Karpas-422 (cell line): ENCODE results near the gene ERC1. TPM values are rescaled to one million over a fixed set of nuclear protein-coding genes. Genes with fewer than 3 reads are reported as not detected.
"Not testable (repeated sequence)": the region's sequence is repeated elsewhere in the genome, so short reads cannot be mapped to it uniquely, and the experiment has no call there.

Source experiments
- DNase-seq: peaks from one replicate; pipeline ENCODE4 v3.0.0-alpha.2; 2015
- H2AFZ ChIP-seq: fragments of 200-600 bp; sonication (generic); 2 replicates; pipeline ENCODE4 v1.6.1; 2014; ENCODE audit warnings: antibody characterized with exemption, low read length, mixed read lengths
- H3K27ac ChIP-seq: fragments of 200-600 bp; sonication (generic); 2 replicates; pipeline ENCODE4 v1.5.1; 2014; ENCODE audit warnings: mild to moderate bottlenecking, low read length, moderate library complexity
- H3K27me3 ChIP-seq: fragments of 200-600 bp; sonication (generic); 2 replicates; pipeline ENCODE4 v1.6.1; 2014; ENCODE audit warnings: low read length, mixed read lengths
- H3K36me3 ChIP-seq: fragments of 200-600 bp; sonication (generic); 2 replicates; pipeline ENCODE4 v1.6.1; 2014; ENCODE audit warnings: low read length, mixed read lengths; ENCODE audit not compliant: insufficient read depth
- H3K4me1 ChIP-seq: fragments of 200-600 bp; sonication (generic); 2 replicates; pipeline ENCODE4 v1.6.1; 2014; ENCODE audit warnings: mild to moderate bottlenecking, low read length, mixed read lengths
- H3K4me2 ChIP-seq: fragments of 200-600 bp; sonication (generic); 2 replicates; pipeline ENCODE4 v1.6.1; 2014; ENCODE audit warnings: low read length, low read depth, mild to moderate bottlenecking; ENCODE audit not compliant: poor library complexity, severe bottlenecking
- H3K4me3 ChIP-seq: fragments of 200-600 bp; sonication (generic); 2 replicates; pipeline ENCODE4 v1.5.1; 2014; ENCODE audit warnings: mild to moderate bottlenecking, antibody characterized with exemption, low read length, mixed read lengths
- H3K79me2 ChIP-seq: fragments of 200-600 bp; sonication (generic); 2 replicates; pipeline ENCODE4 v1.6.1; 2014; ENCODE audit warnings: mild to moderate bottlenecking, low read length, mixed read lengths
- H3K9ac ChIP-seq: fragments of 200-600 bp; sonication (generic); 2 replicates; pipeline ENCODE4 v1.6.0; 2014; ENCODE audit warnings: low read length
- H3K9me2 ChIP-seq: fragments of 200-600 bp; sonication (generic), shearing (Covaris generic); replicated peaks from 2 replicates; pipeline ENCODE4 v1.6.0; 2014; ENCODE audit warnings: mild to moderate bottlenecking, low read length, moderate library complexity; ENCODE audit not compliant: insufficient read depth
- H3K9me3 ChIP-seq: fragments of 300-700, 200-600 bp; sonication (generic); 2 replicates; pipeline ENCODE4 v1.6.1; 2014; ENCODE audit warnings: low read length, mixed read lengths
- H4K20me1 ChIP-seq: fragments of 200-600 bp; sonication (generic); 2 replicates; pipeline ENCODE4 v1.6.1; 2014; ENCODE audit warnings: mild to moderate bottlenecking, antibody characterized with exemption, low read length, low read depth; ENCODE audit not compliant: insufficient read depth
- total RNA-seq: library from RNA; depleted of rRNA; stranded (reverse); fragments of >200 nt; shearing (Covaris generic); gene quantifications from 2 replicates; pipeline ENCODE4 v1.2.3, GENCODE V29; 2014; ENCODE audit warnings: low replicate concordance

ERC1 gene
- total RNA-seq, 1 experiment from 2014 or later = 20.3 TPM

- H3K4me1 ChIP-seq, H3K4me2 ChIP-seq, H3K4me3 ChIP-seq, H3K27ac ChIP-seq, H3K27me3 ChIP-seq, H3K9ac ChIP-seq, H3K36me3 ChIP-seq, H2AFZ ChIP-seq, H3K9me3 ChIP-seq, H3K9me2 ChIP-seq, DNase-seq, H4K20me1 ChIP-seq: not testable (repeated sequence)
- H3K79me2 ChIP-seq = peaks cover 89% of the 10 kb centered on the region
Measured at GRCh38 chr12:1099618-1100017, 108.6 kb downstream of the ERC1 start.

- no peaks in the 10 kb centered on the region for H3K9me3 ChIP-seq
- DNase-seq = no peak
- H3K4me2 ChIP-seq = no peak overlapping the region
- H3K4me3 ChIP-seq = no peak overlapping the region
- H3K9ac ChIP-seq = no peak overlapping the region
- H3K79me2 ChIP-seq = peaks cover 75% of the 10 kb centered on the region
- no peak overlapping the region for H3K27ac ChIP-seq
- H3K36me3 ChIP-seq = no peaks in the 10 kb centered on the region
- no peaks in the 10 kb centered on the region for H3K9me2 ChIP-seq
- no peak overlapping the region for H2AFZ ChIP-seq
- H3K27me3 ChIP-seq = no peaks in the 10 kb centered on the region
- peaks cover 9% of the 10 kb centered on the region for H3K4me1 ChIP-seq
- H4K20me1 ChIP-seq = no peaks in the 10 kb centered on the region
Measured at GRCh38 chr12:1102115-1102514, 111.1 kb downstream of the ERC1 start.

- no peak overlapping the region for H3K9ac ChIP-seq
- H3K4me3 ChIP-seq = no peak overlapping the region
- H3K27ac ChIP-seq = no peak overlapping the region
- H3K9me2 ChIP-seq = no peaks in the 10 kb centered on the region
- H3K27me3 ChIP-seq = no peaks in the 10 kb centered on the region
- H3K4me2 ChIP-seq = no peak overlapping the region
- H4K20me1 ChIP-seq = no peaks in the 10 kb centered on the region
- peaks cover 71% of the 10 kb centered on the region for H3K79me2 ChIP-seq
- no peak for DNase-seq
- H3K9me3 ChIP-seq = no peaks in the 10 kb centered on the region
- H3K4me1 ChIP-seq = peaks cover 17% of the 10 kb centered on the region
- H2AFZ ChIP-seq = no peak overlapping the region
- H3K36me3 ChIP-seq = no peaks in the 10 kb centered on the region
Measured at GRCh38 chr12:1102791-1103450, 111.9 kb downstream of the ERC1 start.

- Histone ChIP-seq H3K4me3 (no peak overlapping the region), H3K27ac (no peak overlapping the region), H4K20me1 (no peaks in the 10 kb centered on the region), H3K9me2 (no peaks in the 10 kb centered on the region), H3K4me2 (no peak overlapping the region), H3K27me3 (no peaks in the 10 kb centered on the region), H3K36me3 (no peaks in the 10 kb centered on the region), H3K9me3 (no peaks in the 10 kb centered on the region), H3K4me1 (peaks cover 24% of the 10 kb centered on the region), H3K79me2 (peaks cover 71% of the 10 kb centered on the region), H2AFZ (no peak overlapping the region), H3K9ac (no peak overlapping the region)
- no peak for DNase-seq
Measured at GRCh38 chr12:1103632-1104031, 112.6 kb downstream of the ERC1 start.

GRCh38 chr12:1104088-1104800 is 113.2 kb downstream of the ERC1 start:
- H3K36me3 ChIP-seq = no peaks in the 10 kb centered on the region
- H3K4me3 ChIP-seq = no peak overlapping the region
- H3K27ac ChIP-seq = no peak overlapping the region
- H3K9me3 ChIP-seq = no peaks in the 10 kb centered on the region
- H4K20me1 ChIP-seq = no peaks in the 10 kb centered on the region
- no peaks in the 10 kb centered on the region for H3K27me3 ChIP-seq
- no peak for DNase-seq
- peaks cover 70% of the 10 kb centered on the region for H3K79me2 ChIP-seq
- no peak overlapping the region for H2AFZ ChIP-seq
- no peak overlapping the region for H3K9ac ChIP-seq
- H3K4me2 ChIP-seq = no peak overlapping the region
- peaks cover 27% of the 10 kb centered on the region for H3K4me1 ChIP-seq
- no peaks in the 10 kb centered on the region for H3K9me2 ChIP-seq

GRCh38 chr12:1107669-1108068 is 116.6 kb downstream of the ERC1 start:
- Histone ChIP-seq H2AFZ (no peak overlapping the region), H4K20me1 (no peaks in the 10 kb centered on the region), H3K27ac (no peak overlapping the region), H3K9ac (peak overlapping the region; percentile 39; the same call in 1 of the 2 replicates), H3K4me1 (peaks cover 27% of the 10 kb centered on the region), H3K9me3 (no peaks in the 10 kb centered on the region), H3K4me3 (no peak overlapping the region), H3K4me2 (peak overlapping the region; percentile 53), H3K79me2 (peaks cover 40% of the 10 kb centered on the region), H3K9me2 (no peaks in the 10 kb centered on the region), H3K36me3 (no peaks in the 10 kb centered on the region), H3K27me3 (no peaks in the 10 kb centered on the region)
- DNase-seq = no peak

- peak; percentile 75 for DNase-seq
Measured at GRCh38 chr12:1108276-1108675, 117.3 kb downstream of the ERC1 start.

GRCh38 chr12:1115484-1116231 is 124.6 kb downstream of the ERC1 start:
- H3K4me3 ChIP-seq = no peak overlapping the region
- no peaks in the 10 kb centered on the region for H3K36me3 ChIP-seq
- H3K27me3 ChIP-seq = no peaks in the 10 kb centered on the region
- no peak overlapping the region for H3K9ac ChIP-seq
- H4K20me1 ChIP-seq = no peaks in the 10 kb centered on the region
- H3K9me3 ChIP-seq = no peaks in the 10 kb centered on the region
- H3K4me1 ChIP-seq = peaks cover 21% of the 10 kb centered on the region
- peak overlapping the region; percentile 8 for H3K4me2 ChIP-seq
- peaks cover 30% of the 10 kb centered on the region for H3K79me2 ChIP-seq
- H2AFZ ChIP-seq = no peak overlapping the region
- peak overlapping the region; percentile 16; the same call in 1 of the 2 replicates for H3K27ac ChIP-seq
- DNase-seq = no peak
- H3K9me2 ChIP-seq = no peaks in the 10 kb centered on the region

More at GRCh38 chr12:1108276-1108675, 117.3 kb downstream of the ERC1 start:
- H3K27me3 ChIP-seq = no peaks in the 10 kb centered on the region
- H3K4me2 ChIP-seq = peak overlapping the region; percentile 53
- peaks cover 40% of the 10 kb centered on the region for H3K79me2 ChIP-seq
- H4K20me1 ChIP-seq = no peaks in the 10 kb centered on the region
- H3K9me2 ChIP-seq = no peaks in the 10 kb centered on the region
- H3K4me3 ChIP-seq = peak overlapping the region; percentile 27; the same call in 1 of the 2 replicates
- H3K4me1 ChIP-seq = peaks cover 27% of the 10 kb centered on the region
- no peaks in the 10 kb centered on the region for H3K36me3 ChIP-seq
- H3K9me3 ChIP-seq = no peaks in the 10 kb centered on the region
- H2AFZ ChIP-seq = no peak overlapping the region
- peak overlapping the region; percentile 30; the same call in 1 of the 2 replicates for H3K27ac ChIP-seq
- peak overlapping the region; percentile 39 for H3K9ac ChIP-seq
